Fibroblast of lung (primary cell): Measurements from ENCODE around the gene SORL1-AS1.

Experiments used
- DNase-seq, 2 donors: peaks; one replicate each; pipeline versions ENCODE4 v3.0.0 to v3.0.0-alpha.2; 2010; ENCODE audit warnings: low read depth in 2 of 2
- H2AFZ ChIP-seq: 2 replicates; pipeline ENCODE4 v1.5.1; 2012; ENCODE audit warnings: low read length, control low read depth, inconsistent platforms
- H3K27ac ChIP-seq: 2 replicates; pipeline ENCODE4 v1.5.1; 2011; ENCODE audit warnings: low read length, control low read depth; ENCODE audit not compliant: insufficient read depth
- H3K27me3 ChIP-seq: 2 replicates; pipeline ENCODE4 v1.5.1; 2011; ENCODE audit warnings: mild to moderate bottlenecking, low read length; ENCODE audit not compliant: control insufficient read depth, insufficient read depth
- H3K36me3 ChIP-seq: 2 replicates; pipeline ENCODE4 v1.5.1; 2011; ENCODE audit warnings: low read length; ENCODE audit not compliant: control insufficient read depth, insufficient read depth
- H3K4me1 ChIP-seq: 2 replicates; pipeline ENCODE4 v1.5.1; 2011; ENCODE audit warnings: low read length; ENCODE audit not compliant: control insufficient read depth, insufficient read depth; ENCODE audit errors: extremely low read depth
- H3K4me2 ChIP-seq: 2 replicates; pipeline ENCODE4 v1.5.1; 2011; ENCODE audit warnings: low read length, control low read depth; ENCODE audit not compliant: insufficient read depth; ENCODE audit errors: extremely low read depth
- H3K4me3 ChIP-seq, 4 experiments: fragments of 200-600 bp in 1 of 4; sonication (generic) in 1 of 4; replicated peaks in 1 of 4; 2 replicates each; pipeline ENCODE4 v1.5.1; 2011 to 2016; ENCODE audit warnings: low read length in 4 of 4, low read depth in 3 of 4, mild to moderate bottlenecking in 3 of 4, control low read depth in 2 of 4, inconsistent platforms in 1 of 4, mixed read lengths in 1 of 4; ENCODE audit not compliant: insufficient read depth in 1 of 4; ENCODE audit errors: control extremely low read depth in 1 of 4
- H3K79me2 ChIP-seq: 2 replicates; pipeline ENCODE4 v1.5.1; 2012; ENCODE audit warnings: mild to moderate bottlenecking, low read length, inconsistent platforms; ENCODE audit not compliant: control insufficient read depth, insufficient read depth
- H3K9ac ChIP-seq: 2 replicates; pipeline ENCODE4 v1.5.1; 2011; ENCODE audit warnings: mild to moderate bottlenecking, low read length, control low read depth; ENCODE audit not compliant: insufficient read depth
- H3K9me3 ChIP-seq: 2 replicates; pipeline ENCODE4 v1.5.1; 2012; ENCODE audit warnings: low read depth, low read length; ENCODE audit not compliant: control insufficient read depth, insufficient read depth
- H4K20me1 ChIP-seq: 2 replicates; pipeline ENCODE4 v1.5.1; 2011; ENCODE audit warnings: low read length; ENCODE audit not compliant: control insufficient read depth, insufficient read depth; ENCODE audit errors: extremely low read depth
- CTCF ChIP-seq, 2 donors: IDR thresholded peaks in 1 of 2; conservative IDR thresholded peaks in 1 of 2; 1 replicate in 1 of 2; 2 replicates in 1 of 2; pipeline ENCODE4 v1.5.1; 2011 to 2012; ENCODE audit warnings: low read length in 2 of 2, control low read depth in 1 of 2, inconsistent platforms in 1 of 2, low read depth in 1 of 2, mild to moderate bottlenecking in 1 of 2
- EZH2 ChIP-seq: IDR thresholded peaks from 2 replicates; pipeline ENCODE4 v1.5.1; 2012; ENCODE audit warnings: low read length, control low read depth, mild to moderate bottlenecking; ENCODE audit errors: missing control alignments

The SORL1-AS1 gene

GRCh38 chr11:121456816-121457431, 4.2 kb upstream of the SORL1-AS1 start:
- DNase-seq: no peak
- H3K27me3 ChIP-seq: peaks cover 12% of the 10 kb centered on the region
- H3K79me2 ChIP-seq: no peaks in the 10 kb centered on the region
- H3K4me3 ChIP-seq: no peak overlapping the region
- H3K4me1 ChIP-seq: no peaks in the 10 kb centered on the region
- no peak overlapping the region for H3K27ac ChIP-seq
- no peak overlapping the region for H2AFZ ChIP-seq
- H4K20me1 ChIP-seq: no peaks in the 10 kb centered on the region
- H3K9ac ChIP-seq: no peak overlapping the region
- H3K4me2 ChIP-seq: no peak overlapping the region
- no peaks in the 10 kb centered on the region for H3K36me3 ChIP-seq
- TF ChIP-seq CTCF (conservative IDR thresholded peaks at IDR 0.05 in 1 of 2, IDR thresholded peaks at IDR 0.05 in 1 of 2; ENCODE audit: low read depth in 1 of 2, low read length in 2 of 2): no peak
- TF ChIP-seq EZH2: no peak
- H3K9me3 ChIP-seq: no peaks in the 10 kb centered on the region

GRCh38 chr11:121456151-121456550, 3.4 kb upstream of the SORL1-AS1 start:
- Histone ChIP-seq H3K27me3 (peaks cover 14% of the 10 kb centered on the region), H2AFZ (no peak overlapping the region), H3K36me3 (no peaks in the 10 kb centered on the region), H3K9ac (no peak overlapping the region), H4K20me1 (no peaks in the 10 kb centered on the region), H3K4me3 (no peak overlapping the region), H3K79me2 (no peaks in the 10 kb centered on the region), H3K4me2 (no peak overlapping the region), H3K9me3 (no peaks in the 10 kb centered on the region), H3K4me1 (no peaks in the 10 kb centered on the region), H3K27ac (no peak overlapping the region)
- DNase-seq: no peak
- no peak for TF ChIP-seq EZH2
- no peak for TF ChIP-seq CTCF (conservative IDR thresholded peaks at IDR 0.05 in 1 of 2, IDR thresholded peaks at IDR 0.05 in 1 of 2; ENCODE audit: low read depth in 1 of 2, low read length in 2 of 2)

- no peak overlapping the region for H3K4me2 ChIP-seq
- no peak overlapping the region for H3K27ac ChIP-seq
- no peak overlapping the region for H3K4me3 ChIP-seq
- no peaks in the 10 kb centered on the region for H3K36me3 ChIP-seq
- H2AFZ ChIP-seq: no peak overlapping the region
- H3K9ac ChIP-seq: no peak overlapping the region
- DNase-seq: no peak
- TF ChIP-seq EZH2: no peak
- TF ChIP-seq CTCF (conservative IDR thresholded peaks at IDR 0.05 in 1 of 2, IDR thresholded peaks at IDR 0.05 in 1 of 2; ENCODE audit: low read depth in 1 of 2, low read length in 2 of 2): no peak
- no peaks in the 10 kb centered on the region for H3K9me3 ChIP-seq
- H4K20me1 ChIP-seq: no peaks in the 10 kb centered on the region
- H3K27me3 ChIP-seq: peaks cover 19% of the 10 kb centered on the region
- H3K4me1 ChIP-seq: no peaks in the 10 kb centered on the region
- no peaks in the 10 kb centered on the region for H3K79me2 ChIP-seq
Observed at GRCh38 chr11:121455115-121455514, 2.3 kb upstream of the SORL1-AS1 start.
